Glutamatergic neuron (in vitro differentiated cells): Measurements from ENCODE around the gene EID3. TPM values are rescaled to one million over a fixed set of nuclear protein-coding genes. Genes with fewer than 3 reads are reported as not detected.

Source experiments
- DNase-seq: peaks from one replicate; pipeline ENCODE4 v3.0.0; 2022
- H3K27ac Mint-ChIP-seq: one replicate; pipeline ENCODE4 v1.8.0; 2020; ENCODE audit warnings: mild to moderate bottlenecking, mixed read lengths, inconsistent platforms; ENCODE audit not compliant: unreplicated experiment
- H3K27me3 Mint-ChIP-seq: one replicate; pipeline ENCODE4 v1.8.0; 2020; ENCODE audit warnings: mild to moderate bottlenecking, moderate library complexity, mixed read lengths, inconsistent platforms; ENCODE audit not compliant: unreplicated experiment
- H3K36me3 Mint-ChIP-seq: one replicate; pipeline ENCODE4 v1.8.0; 2020; ENCODE audit warnings: mild to moderate bottlenecking, mixed read lengths, inconsistent platforms; ENCODE audit not compliant: unreplicated experiment
- H3K4me1 Mint-ChIP-seq: one replicate; pipeline ENCODE4 v1.8.0; 2020; ENCODE audit warnings: mild to moderate bottlenecking, low read depth, mixed read lengths, inconsistent platforms; ENCODE audit not compliant: unreplicated experiment
- H3K4me3 Mint-ChIP-seq: one replicate; pipeline ENCODE4 v1.8.0; 2020; ENCODE audit warnings: mild to moderate bottlenecking, mixed read lengths, inconsistent platforms; ENCODE audit not compliant: unreplicated experiment
- H3K9me3 Mint-ChIP-seq: one replicate; pipeline ENCODE4 v1.8.0; 2020; ENCODE audit warnings: mild to moderate bottlenecking, moderate library complexity, mixed read lengths, inconsistent platforms; ENCODE audit not compliant: unreplicated experiment
- total RNA-seq: library from RNA; stranded (reverse); fragmentation: NEBNext Ultra II Directional; extraction: Animal tissue kit (Norgen Biotek cat#: 25700); gene quantifications from one replicate; pipeline ENCODE4 v1.2.1, GENCODE V29; 2021; ENCODE audit not compliant: unreplicated experiment
- TF ChIP-seq, protein P1 (sequence below): fragments of 200-600 bp; sonication (generic); IDR thresholded peaks from one replicate; pipeline ENCODE4 v1.5.0; 2021; ENCODE audit not compliant: partially characterized antibody, unreplicated experiment

The EID3 gene
- total RNA-seq, 1 donor from 2014 or later = 3.7 TPM

GRCh38 chr12:104345234-104346066, 41.9 kb downstream of the EID3 start:
- Mint-ChIP-seq H3K27ac (no peak overlapping the region), H3K9me3 (peaks cover 4% of the 10 kb centered on the region), H3K27me3 (peaks cover 3% of the 10 kb centered on the region), H3K36me3 (no peaks in the 10 kb centered on the region), H3K4me3 (no peak overlapping the region), H3K4me1 (peaks cover 9% of the 10 kb centered on the region)
- TF ChIP-seq, protein P1, sequence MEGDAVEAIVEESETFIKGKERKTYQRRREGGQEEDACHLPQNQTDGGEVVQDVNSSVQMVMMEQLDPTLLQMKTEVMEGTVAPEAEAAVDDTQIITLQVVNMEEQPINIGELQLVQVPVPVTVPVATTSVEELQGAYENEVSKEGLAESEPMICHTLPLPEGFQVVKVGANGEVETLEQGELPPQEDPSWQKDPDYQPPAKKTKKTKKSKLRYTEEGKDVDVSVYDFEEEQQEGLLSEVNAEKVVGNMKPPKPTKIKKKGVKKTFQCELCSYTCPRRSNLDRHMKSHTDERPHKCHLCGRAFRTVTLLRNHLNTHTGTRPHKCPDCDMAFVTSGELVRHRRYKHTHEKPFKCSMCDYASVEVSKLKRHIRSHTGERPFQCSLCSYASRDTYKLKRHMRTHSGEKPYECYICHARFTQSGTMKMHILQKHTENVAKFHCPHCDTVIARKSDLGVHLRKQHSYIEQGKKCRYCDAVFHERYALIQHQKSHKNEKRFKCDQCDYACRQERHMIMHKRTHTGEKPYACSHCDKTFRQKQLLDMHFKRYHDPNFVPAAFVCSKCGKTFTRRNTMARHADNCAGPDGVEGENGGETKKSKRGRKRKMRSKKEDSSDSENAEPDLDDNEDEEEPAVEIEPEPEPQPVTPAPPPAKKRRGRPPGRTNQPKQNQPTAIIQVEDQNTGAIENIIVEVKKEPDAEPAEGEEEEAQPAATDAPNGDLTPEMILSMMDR = no peak
- DNase-seq = no peak

DNA sequence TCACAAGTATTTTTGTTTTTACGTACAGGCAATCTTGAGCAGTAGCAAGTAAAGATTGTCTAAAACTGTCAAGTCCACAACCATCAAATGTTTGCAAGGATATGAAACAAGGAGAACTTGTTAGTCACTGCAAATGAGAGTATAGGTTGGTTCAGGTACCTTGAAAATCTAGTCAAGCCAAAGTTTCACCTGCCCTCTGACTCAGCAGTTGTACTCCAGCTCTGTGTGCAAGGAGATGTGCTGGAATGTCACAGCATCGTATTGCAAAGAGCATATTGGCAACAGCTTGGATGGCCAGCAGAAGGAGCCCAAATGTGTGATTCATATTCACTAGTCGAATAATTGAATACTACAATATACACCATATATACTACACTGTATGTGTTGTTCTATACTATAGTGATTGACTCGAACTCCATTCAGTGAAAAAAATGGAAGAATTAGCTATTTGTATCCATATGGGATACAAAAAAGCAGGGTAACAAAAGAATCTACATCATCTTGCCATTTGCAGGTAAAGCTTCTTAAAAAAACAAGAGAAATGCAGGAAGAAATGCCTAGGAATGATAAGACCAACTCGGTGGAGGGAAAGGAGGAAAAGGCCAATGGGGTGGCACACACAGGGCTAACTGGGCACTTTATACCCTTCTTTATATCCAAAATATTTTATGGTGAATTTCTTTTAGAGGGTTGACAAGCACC, 44.0 kb downstream of the EID3 start:
- H3K4me1 Mint-ChIP-seq = no peaks in the 10 kb centered on the region
- no peaks in the 10 kb centered on the region for H3K9me3 Mint-ChIP-seq
- no peaks in the 10 kb centered on the region for H3K36me3 Mint-ChIP-seq
- no peak overlapping the region for H3K27ac Mint-ChIP-seq
- H3K27me3 Mint-ChIP-seq = no peaks in the 10 kb centered on the region
- TF ChIP-seq, protein P1 = no peak
- H3K4me3 Mint-ChIP-seq = no peak overlapping the region
- DNase-seq = no peak

DNA sequence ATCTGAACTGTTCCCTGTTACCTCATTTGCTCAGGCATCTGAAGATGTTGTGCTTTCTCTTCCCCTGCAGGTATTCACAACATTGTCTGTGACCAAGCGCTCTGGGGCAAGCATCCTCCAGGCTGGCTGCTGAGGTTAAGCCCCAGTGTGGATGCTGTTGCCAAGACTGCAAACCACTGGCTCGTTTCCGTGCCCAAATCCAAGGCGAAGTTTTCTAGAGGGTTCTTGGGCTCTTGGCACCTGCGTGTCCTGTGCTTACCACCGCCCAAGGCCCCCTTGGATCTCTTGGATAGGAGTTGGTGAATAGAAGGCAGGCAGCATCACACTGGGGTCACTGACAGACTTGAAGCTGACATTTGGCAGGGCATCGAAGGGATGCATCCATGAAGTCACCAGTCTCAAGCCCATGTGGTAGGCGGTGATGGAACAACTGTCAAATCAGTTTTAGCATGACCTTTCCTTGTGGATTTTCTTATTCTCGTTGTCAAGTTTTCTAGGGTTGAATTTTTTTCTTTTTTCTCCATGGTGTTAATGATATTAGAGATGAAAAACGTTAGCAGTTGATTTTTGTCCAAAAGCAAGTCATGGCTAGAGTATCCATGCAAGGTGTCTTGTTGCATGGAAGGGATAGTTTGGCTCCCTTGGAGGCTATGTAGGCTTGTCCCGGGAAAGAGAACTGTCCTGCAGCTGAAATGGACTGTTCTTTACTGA, 44.9 kb downstream of the EID3 start:
- H3K4me3 Mint-ChIP-seq = no peak overlapping the region
- no peak overlapping the region for H3K27ac Mint-ChIP-seq
- no peaks in the 10 kb centered on the region for H3K9me3 Mint-ChIP-seq
- no peaks in the 10 kb centered on the region for H3K4me1 Mint-ChIP-seq
- no peaks in the 10 kb centered on the region for H3K27me3 Mint-ChIP-seq
- TF ChIP-seq, protein P1 = no peak
- DNase-seq = no peak
- H3K36me3 Mint-ChIP-seq = no peaks in the 10 kb centered on the region

DNA sequence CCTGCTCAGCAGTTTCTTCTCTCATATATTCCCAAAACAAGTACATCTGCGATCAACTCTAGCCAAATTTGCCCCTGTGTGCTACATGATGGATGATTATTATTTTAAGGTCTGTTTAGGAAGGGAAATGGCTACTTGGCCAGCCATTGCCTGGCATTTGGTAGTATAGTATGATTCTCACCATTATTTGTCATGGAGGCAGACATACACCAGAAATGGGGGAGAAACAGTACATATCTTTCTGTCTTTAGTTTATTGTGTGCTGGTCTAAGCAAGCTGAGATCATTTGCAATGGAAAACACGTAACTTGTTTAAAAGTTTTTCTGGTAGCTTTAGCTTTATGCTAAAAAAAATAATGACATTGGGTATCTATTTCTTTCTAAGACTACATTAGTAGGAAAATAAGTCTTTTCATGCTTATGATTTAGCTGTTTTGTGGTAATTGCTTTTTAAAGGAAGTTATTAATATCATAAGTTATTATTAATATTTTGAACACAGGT, 45.5 kb downstream of the EID3 start:
- H3K27ac Mint-ChIP-seq = no peak overlapping the region
- no peaks in the 10 kb centered on the region for H3K4me1 Mint-ChIP-seq
- no peak overlapping the region for H3K4me3 Mint-ChIP-seq
- H3K9me3 Mint-ChIP-seq = no peaks in the 10 kb centered on the region
- no peak for DNase-seq
- TF ChIP-seq, protein P1 = no peak
- H3K27me3 Mint-ChIP-seq = no peaks in the 10 kb centered on the region
- no peaks in the 10 kb centered on the region for H3K36me3 Mint-ChIP-seq
